GM12891 (cell line): ENCODE data around the gene INHBE.
A peak's percentile ranks its signal among the peaks of the same experiment; 100 is the strongest.

Source experiments
- DNase-seq: peaks from one replicate; pipeline ENCODE4 v3.0.0; 2011; ENCODE audit warnings: low spot score; ENCODE audit not compliant: insufficient read length
- FAIRE-seq: peaks from 2 replicates; lab custom pipeline; 2011; peaks lifted over from hg19 to GRCh38; lab: Jason Lieb, UNC
- PAX5 ChIP-seq: IDR thresholded peaks from 2 replicates; pipeline ENCODE4 v1.6.1; 2011; ENCODE audit warnings: low read length, moderate library complexity, mild to moderate bottlenecking; ENCODE audit not compliant: insufficient read depth, severe bottlenecking
- POLR2A ChIP-seq: IDR thresholded peaks from 2 replicates; pipeline ENCODE4 v1.6.1; 2011; ENCODE audit warnings: low read depth, low read length, control low read depth
- POLR2AphosphoS5 ChIP-seq: IDR thresholded peaks from 2 replicates; pipeline ENCODE4 v1.6.1; 2011; ENCODE audit warnings: low read depth, low read length, control low read depth
- POU2F2 ChIP-seq: IDR thresholded peaks from 2 replicates; pipeline ENCODE4 v1.6.1; 2011; ENCODE audit warnings: low read depth, mild to moderate bottlenecking, control low read depth, low read length, moderate library complexity
- SPI1 ChIP-seq: IDR thresholded peaks from 2 replicates; pipeline ENCODE4 v1.6.1; 2011; ENCODE audit warnings: low read depth, low read length, control low read depth
- TAF1 ChIP-seq: IDR thresholded peaks from 2 replicates; pipeline ENCODE4 v1.6.1; 2011; ENCODE audit warnings: low read depth, low read length, control low read depth

The INHBE gene

GRCh38 chr12:57452181-57452936 lies 2.7 kb upstream of the INHBE start:
- DNase-seq (no peak), FAIRE-seq (no peak)
- TF ChIP-seq SPI1 = no peak
- no peak for TF ChIP-seq POU2F2
- TF ChIP-seq TAF1 = no peak
- no peak for TF ChIP-seq POLR2AphosphoS5
- TF ChIP-seq PAX5 = no peak
- TF ChIP-seq POLR2A = no peak

GRCh38 chr12:57452937-57453509 lies 2.1 kb upstream of the INHBE start:
- DNase-seq = no peak
- peak; percentile 66 for FAIRE-seq
- no peak for TF ChIP-seq POLR2A
- TF ChIP-seq POU2F2 = no peak
- TF ChIP-seq TAF1 = no peak
- no peak for TF ChIP-seq SPI1
- TF ChIP-seq PAX5 = no peak
- TF ChIP-seq POLR2AphosphoS5 = no peak

- no peak for FAIRE-seq
- TF ChIP-seq POU2F2 = no peak
- TF ChIP-seq TAF1 = no peak
- TF ChIP-seq POLR2A = no peak
- TF ChIP-seq POLR2AphosphoS5 = no peak
- no peak for TF ChIP-seq SPI1
- no peak for DNase-seq
Measured at GRCh38 chr12:57454213-57454565, 918 bp upstream of the INHBE start.

GRCh38 chr12:57455374-57456144 lies 452 bp downstream of the INHBE start:
- TF ChIP-seq SPI1 (no peak), TAF1 (no peak), POLR2A (no peak), POLR2AphosphoS5 (no peak)
- DNase-seq (no peak), FAIRE-seq (no peak)

- no peak for DNase-seq
- no peak for TF ChIP-seq POLR2AphosphoS5
- no peak for TF ChIP-seq TAF1
- TF ChIP-seq POU2F2 = no peak
- TF ChIP-seq PAX5 = no peak
- no peak for TF ChIP-seq POLR2A
- TF ChIP-seq SPI1 = no peak
- peak; percentile 91 for FAIRE-seq
Measured at GRCh38 chr12:57456145-57456700, 1.1 kb downstream of the INHBE start.

GRCh38 chr12:57456737-57457490 lies 1.8 kb downstream of the INHBE start:
- TF ChIP-seq POLR2AphosphoS5 = no peak
- TF ChIP-seq POLR2A = no peak
- TF ChIP-seq SPI1 = no peak
- TF ChIP-seq POU2F2 = no peak

GRCh38 chr12:57458665-57459054 lies 3.6 kb downstream of the INHBE start:
- no peak for FAIRE-seq
- DNase-seq = no peak
- peak; percentile 26; the same call in 1 of the 2 replicates for TF ChIP-seq POLR2A
- no peak for TF ChIP-seq SPI1

More at GRCh38 chr12:57456737-57457490, 1.8 kb downstream of the INHBE start:
- FAIRE-seq (no peak), DNase-seq (no peak)

GRCh38 chr12:57459055-57459749 lies 4.1 kb downstream of the INHBE start:
- peak; percentile 74 for DNase-seq
- FAIRE-seq = peak; percentile 90

More at GRCh38 chr12:57459055-57459749, 4.1 kb downstream of the INHBE start:
- TF ChIP-seq POLR2A (0 out of 2 replicates have a peak, but pooled peaks have one; percentile 1), SPI1 (peak; percentile 31; the same call in 1 of the 2 replicates), PAX5 (no peak), TAF1 (no peak), POLR2AphosphoS5 (no peak), POU2F2 (no peak)
